T-helper 1 cell treated with Interleukin-12 subunit alpha and Interleukin-12 subunit beta and Interleukin-4 antibody, amounts not matched to agents 30 μg/mL and 1 μg/mL, for 36 hours (primary cell): Measurements from ENCODE around the gene KIT.

ENCODE experiments used
- H3K27ac Mint-ChIP-seq: one replicate; pipeline ENCODE4 v1.8.0; 2021; ENCODE audit warnings: mild to moderate bottlenecking, mixed read lengths
- H3K27me3 Mint-ChIP-seq: one replicate; pipeline ENCODE4 v1.8.0; 2021; ENCODE audit warnings: low read depth, mixed read lengths
- H3K36me3 Mint-ChIP-seq: one replicate; pipeline ENCODE4 v1.8.0; 2021; ENCODE audit warnings: low read depth, mixed read lengths
- H3K4me1 Mint-ChIP-seq: one replicate; pipeline ENCODE4 v1.8.0; 2021; ENCODE audit warnings: low read depth, mixed read lengths
- H3K4me3 Mint-ChIP-seq: one replicate; pipeline ENCODE4 v1.8.0; 2021; ENCODE audit warnings: mild to moderate bottlenecking, moderate library complexity, mixed read lengths
- H3K9me3 Mint-ChIP-seq: one replicate; pipeline ENCODE4 v1.8.0; 2021; ENCODE audit warnings: mixed read lengths

Gene KIT

DNA sequence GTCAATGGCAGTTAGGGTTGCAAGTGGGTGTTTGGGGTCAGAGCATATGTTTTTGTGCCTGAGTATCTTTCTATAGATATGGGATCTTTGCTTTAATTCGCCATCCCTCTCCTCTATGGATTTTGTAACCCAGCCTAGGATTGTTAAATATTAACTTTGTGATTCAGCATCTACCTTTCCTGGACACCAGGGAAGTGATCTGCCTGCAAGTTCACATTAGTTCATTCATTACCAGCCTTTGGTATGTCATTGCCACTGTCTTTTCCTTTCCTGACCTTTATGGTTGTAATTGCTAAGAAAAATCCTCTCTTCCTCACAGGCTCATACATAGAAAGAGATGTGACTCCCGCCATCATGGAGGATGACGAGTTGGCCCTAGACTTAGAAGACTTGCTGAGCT, 73.8 kb downstream of the KIT start:
- Mint-ChIP-seq H3K36me3 (no peaks in the 10 kb centered on the region), H3K27me3 (no peaks in the 10 kb centered on the region)

DNA sequence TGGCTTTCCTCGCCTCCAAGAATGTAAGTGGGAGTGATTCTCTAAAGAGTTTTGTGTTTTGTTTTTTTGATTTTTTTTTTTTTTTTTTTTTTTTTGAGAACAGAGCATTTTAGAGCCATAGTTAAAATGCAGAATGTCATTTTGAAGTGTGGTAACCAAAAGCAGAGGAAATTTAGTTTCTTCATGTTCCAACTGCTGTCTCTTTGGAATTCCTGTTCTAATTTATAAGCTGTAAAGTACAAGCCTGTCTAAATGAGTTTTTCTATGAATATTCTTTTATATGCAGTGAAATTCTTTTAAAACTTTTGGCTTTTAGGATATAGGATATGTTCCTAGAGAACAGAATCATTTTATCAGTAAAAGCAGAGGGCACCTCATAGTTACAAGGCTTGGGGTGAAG, 74.2 kb downstream of the KIT start:
- Mint-ChIP-seq H3K4me3 (no peak overlapping the region), H3K4me1 (peaks cover 2% of the 10 kb centered on the region), H3K9me3 (no peaks in the 10 kb centered on the region), H3K36me3 (no peaks in the 10 kb centered on the region), H3K27ac (no peak overlapping the region), H3K27me3 (no peaks in the 10 kb centered on the region)

More for the DNA sequence above, 73.8 kb downstream of the KIT start:
- no peak overlapping the region for H3K4me3 Mint-ChIP-seq
- H3K4me1 Mint-ChIP-seq = peaks cover 2% of the 10 kb centered on the region
- no peaks in the 10 kb centered on the region for H3K9me3 Mint-ChIP-seq
- no peak overlapping the region for H3K27ac Mint-ChIP-seq

DNA sequence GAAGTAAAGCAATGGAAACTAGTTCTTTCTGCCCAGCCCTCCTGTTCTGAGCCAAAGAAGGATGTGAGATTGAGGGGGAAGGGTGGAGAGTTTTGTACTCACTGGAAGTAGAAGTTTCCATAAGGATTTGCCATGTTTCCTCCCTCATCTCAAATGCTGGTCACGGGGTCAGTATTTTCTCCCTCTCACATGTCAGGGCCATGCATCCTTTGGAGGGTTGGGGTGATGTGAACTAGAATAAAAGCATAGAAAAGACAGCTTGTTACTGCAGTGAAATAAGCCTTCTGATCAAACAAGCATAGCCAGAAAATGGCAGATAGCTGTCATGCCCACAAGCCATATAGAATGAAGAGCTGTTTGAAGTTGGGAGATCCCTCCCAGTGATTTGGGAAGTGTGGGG, 79.7 kb downstream of the KIT start:
- no peak overlapping the region for H3K4me3 Mint-ChIP-seq
- H3K9me3 Mint-ChIP-seq = no peaks in the 10 kb centered on the region
- H3K4me1 Mint-ChIP-seq = no peaks in the 10 kb centered on the region
- H3K36me3 Mint-ChIP-seq = no peaks in the 10 kb centered on the region
- H3K27me3 Mint-ChIP-seq = no peaks in the 10 kb centered on the region
- no peak overlapping the region for H3K27ac Mint-ChIP-seq

DNA sequence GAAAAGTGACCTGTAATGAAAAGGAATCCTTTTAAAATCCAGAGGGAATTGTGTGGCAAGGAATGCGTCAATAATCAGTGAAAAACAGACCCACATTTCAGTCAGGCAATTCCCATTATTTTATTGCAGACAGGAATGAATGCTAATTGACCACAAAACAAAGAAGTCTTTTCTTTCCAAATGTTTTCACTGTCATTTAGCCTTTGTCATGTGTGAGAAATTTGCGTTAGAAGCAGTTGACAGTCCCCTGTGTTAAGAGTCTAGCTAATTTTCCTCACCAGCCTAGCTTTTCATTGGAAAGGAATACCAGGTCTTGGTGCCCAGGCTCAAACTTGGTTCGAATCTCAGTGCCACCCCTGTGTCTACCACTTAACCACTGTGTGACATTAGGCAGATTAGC, 83.4 kb downstream of the KIT start:
- no peak overlapping the region for H3K4me3 Mint-ChIP-seq
- no peak overlapping the region for H3K27ac Mint-ChIP-seq
- H3K36me3 Mint-ChIP-seq = no peaks in the 10 kb centered on the region
- H3K9me3 Mint-ChIP-seq = no peaks in the 10 kb centered on the region
- H3K4me1 Mint-ChIP-seq = no peaks in the 10 kb centered on the region
- H3K27me3 Mint-ChIP-seq = no peaks in the 10 kb centered on the region

DNA sequence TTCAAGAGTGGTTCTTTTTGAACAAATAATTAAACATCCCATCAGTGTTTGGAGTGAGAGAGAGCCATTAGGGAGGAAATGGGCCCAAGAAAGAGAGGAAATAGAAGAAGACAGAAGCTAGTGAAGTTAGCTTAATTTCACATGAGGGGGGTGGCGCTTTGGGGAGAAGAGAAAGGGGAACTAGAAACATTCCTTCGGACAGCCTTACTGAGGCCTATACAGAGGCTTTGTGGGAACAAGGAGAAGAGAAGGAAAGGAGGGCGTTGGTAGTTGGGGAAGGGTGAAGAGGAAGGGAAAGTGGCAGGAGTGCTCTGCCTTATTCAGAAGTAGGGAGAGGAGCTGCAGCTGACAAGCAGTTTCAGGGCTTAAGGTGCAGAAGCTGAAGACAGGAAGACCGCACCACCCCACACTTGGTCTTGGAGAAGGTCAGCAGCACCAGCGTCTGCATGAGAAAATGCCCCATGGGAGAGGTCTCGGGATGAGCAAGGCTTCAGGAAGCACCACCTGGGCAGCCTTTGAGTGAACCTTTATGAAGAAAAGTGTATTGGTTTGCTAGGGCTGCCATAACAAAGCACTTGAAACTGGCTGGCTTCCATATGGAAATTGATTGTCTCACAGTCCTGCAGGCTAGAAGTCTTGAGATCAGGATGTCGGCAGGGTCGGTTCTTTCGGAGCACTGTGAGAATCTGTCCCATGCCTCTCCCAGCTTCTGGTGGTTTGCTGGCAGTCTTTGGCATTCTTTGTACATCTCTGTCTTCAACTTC, 85.1 kb downstream of the KIT start:
- Mint-ChIP-seq H3K27ac (no peak overlapping the region), H3K27me3 (no peaks in the 10 kb centered on the region), H3K4me1 (no peaks in the 10 kb centered on the region), H3K4me3 (no peak overlapping the region), H3K9me3 (no peaks in the 10 kb centered on the region), H3K36me3 (no peaks in the 10 kb centered on the region)

DNA sequence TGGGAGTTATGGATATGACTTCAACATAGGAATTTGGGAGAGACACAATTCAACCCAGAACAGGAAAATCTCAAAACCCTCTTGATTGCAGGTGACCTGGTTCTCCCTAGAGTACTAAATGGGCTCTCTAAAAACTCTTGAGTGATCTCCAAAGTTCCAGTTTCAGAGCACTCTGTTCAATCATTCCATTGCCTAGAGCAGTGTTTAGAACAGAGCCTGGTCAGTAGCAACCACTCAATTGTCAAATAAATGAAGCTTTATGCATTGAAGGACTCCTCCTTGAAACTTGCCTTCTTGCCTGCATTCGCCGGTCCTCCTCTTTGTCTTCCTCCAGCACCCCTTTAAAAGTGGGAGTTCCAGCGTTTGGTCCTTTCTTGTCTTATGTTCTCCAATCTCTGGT, 85.8 kb downstream of the KIT start:
- Mint-ChIP-seq H3K36me3 (no peaks in the 10 kb centered on the region), H3K27ac (no peak overlapping the region), H3K4me3 (no peak overlapping the region), H3K27me3 (no peaks in the 10 kb centered on the region), H3K4me1 (no peaks in the 10 kb centered on the region), H3K9me3 (no peaks in the 10 kb centered on the region)

DNA sequence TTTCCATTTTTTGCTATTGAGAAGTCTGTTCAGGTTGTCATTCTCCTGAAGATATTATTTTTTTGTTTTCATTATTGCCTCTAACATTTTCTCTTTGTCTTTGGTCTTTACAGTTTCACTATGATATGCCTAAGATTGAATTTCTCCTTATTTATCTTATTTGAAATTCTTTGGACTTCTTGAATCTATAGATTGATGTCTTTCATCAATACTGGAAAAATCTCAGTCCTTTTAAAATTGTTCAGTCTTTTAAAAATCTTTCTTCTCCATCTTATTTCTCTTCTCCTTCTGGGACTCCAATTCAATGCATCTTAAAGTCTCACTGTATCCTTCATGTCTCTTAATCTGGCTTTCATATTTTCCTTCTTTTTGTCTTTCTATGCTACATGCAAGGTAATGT, 86.7 kb downstream of the KIT start:
- H3K36me3 Mint-ChIP-seq = no peaks in the 10 kb centered on the region
- H3K27ac Mint-ChIP-seq = no peak overlapping the region
- no peaks in the 10 kb centered on the region for H3K9me3 Mint-ChIP-seq
- no peaks in the 10 kb centered on the region for H3K4me1 Mint-ChIP-seq
- no peak overlapping the region for H3K4me3 Mint-ChIP-seq
- no peaks in the 10 kb centered on the region for H3K27me3 Mint-ChIP-seq

DNA sequence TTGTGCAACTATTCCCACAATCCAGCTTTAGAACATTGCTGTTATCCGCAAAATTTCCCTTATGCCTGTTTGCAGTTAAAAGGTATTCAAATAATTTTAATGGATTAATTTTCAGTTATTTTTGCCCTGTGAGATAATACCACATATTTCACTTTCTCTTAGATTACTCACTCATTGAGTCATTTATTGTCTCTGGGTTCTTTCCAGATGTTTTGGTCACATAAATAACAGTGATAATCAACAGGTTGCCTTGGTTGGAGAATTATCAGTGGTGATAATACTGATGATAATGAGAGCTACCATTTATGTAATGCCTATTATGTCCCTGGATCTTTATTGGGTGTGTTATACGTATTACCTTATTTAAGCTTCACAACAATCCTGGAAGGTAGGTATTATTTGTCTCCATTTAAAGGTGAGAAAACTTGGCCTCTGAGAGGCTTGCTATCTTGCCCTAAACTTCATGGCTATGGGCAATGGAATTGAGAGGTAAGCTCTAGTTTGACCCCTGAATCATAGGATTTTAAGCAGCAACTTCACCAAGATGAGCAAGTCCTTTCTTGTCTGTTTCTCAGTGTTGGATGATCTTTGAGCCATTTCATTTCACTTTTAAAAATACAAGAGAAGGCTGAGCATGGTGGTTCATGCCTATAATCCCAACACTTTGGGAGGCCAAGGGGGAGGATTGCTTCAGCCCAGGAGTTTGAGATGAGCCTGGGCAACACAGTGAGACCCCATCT, 87.4 kb downstream of the KIT start:
- no peak overlapping the region for H3K27ac Mint-ChIP-seq
- H3K36me3 Mint-ChIP-seq = no peaks in the 10 kb centered on the region
- no peaks in the 10 kb centered on the region for H3K4me1 Mint-ChIP-seq
- no peaks in the 10 kb centered on the region for H3K9me3 Mint-ChIP-seq
- no peaks in the 10 kb centered on the region for H3K27me3 Mint-ChIP-seq
- no peak overlapping the region for H3K4me3 Mint-ChIP-seq

DNA sequence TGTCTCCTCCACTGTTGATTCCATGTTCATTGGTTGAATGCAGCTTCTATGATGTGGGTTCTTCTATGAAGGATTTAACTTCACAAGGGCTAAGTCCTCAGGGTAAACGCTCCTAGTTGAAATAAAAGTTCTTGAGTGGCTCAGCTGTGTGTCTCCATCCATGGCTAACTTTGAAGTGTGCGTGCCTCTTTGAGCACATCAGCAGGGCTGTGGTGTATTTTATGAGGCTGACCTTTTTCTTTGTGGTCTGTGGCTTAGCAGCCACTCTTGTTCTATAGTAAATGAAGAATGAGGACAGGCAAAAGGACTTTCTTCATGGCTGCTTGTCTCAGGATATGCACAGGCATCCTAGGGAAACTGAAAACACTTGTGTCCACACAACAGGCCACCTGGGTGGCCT, 88.5 kb downstream of the KIT start:
- Mint-ChIP-seq H3K27me3 (no peaks in the 10 kb centered on the region), H3K27ac (no peak overlapping the region), H3K4me1 (no peaks in the 10 kb centered on the region)

DNA sequence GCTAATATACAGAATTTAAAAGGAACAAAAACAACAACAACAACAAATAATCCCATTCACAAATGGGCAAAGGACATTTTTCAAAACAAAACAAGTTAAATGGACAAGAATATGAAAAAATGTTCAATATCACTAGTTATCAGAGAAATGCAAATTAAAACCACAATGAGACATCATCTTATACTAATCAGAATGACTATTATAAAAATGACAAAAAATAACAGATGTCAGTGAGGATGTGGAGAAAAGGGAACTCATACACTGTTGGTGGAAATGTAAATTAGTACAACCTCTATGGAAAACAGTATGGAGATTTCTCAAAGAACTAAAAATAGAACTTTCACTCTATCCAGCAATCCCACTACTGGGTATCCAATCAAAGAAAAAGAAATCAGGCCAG, 92.6 kb downstream of the KIT start:
- Mint-ChIP-seq H3K27ac (no peak overlapping the region), H3K9me3 (no peaks in the 10 kb centered on the region), H3K4me3 (no peak overlapping the region), H3K4me1 (no peaks in the 10 kb centered on the region), H3K27me3 (no peaks in the 10 kb centered on the region), H3K36me3 (no peaks in the 10 kb centered on the region)

More for the DNA sequence above, 88.5 kb downstream of the KIT start:
- Mint-ChIP-seq H3K36me3 (no peaks in the 10 kb centered on the region), H3K4me3 (no peak overlapping the region), H3K9me3 (no peaks in the 10 kb centered on the region)

DNA sequence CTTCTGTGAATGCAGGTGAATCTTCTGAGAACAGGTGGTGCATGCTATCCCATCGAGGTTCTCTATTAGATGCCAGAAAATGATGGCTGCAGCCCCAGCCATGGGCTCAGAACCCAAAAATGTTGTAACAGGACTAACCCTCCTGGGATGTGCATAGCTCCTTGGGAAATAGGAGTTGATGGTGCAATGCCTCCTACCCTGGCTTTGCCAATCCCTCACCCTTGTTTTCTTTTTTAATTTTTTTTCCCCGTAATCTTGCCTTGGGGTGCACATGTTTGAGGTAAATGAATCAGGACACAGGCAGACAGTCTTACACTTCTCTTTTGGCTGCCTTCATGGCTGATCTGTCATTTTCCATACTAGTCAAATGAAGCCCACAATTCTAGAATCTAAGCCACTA, 96.6 kb downstream of the KIT start:
- no peaks in the 10 kb centered on the region for H3K4me1 Mint-ChIP-seq
- H3K27ac Mint-ChIP-seq = no peak overlapping the region
- H3K9me3 Mint-ChIP-seq = peaks cover 4% of the 10 kb centered on the region
- peaks cover 2% of the 10 kb centered on the region for H3K36me3 Mint-ChIP-seq
- H3K27me3 Mint-ChIP-seq = no peaks in the 10 kb centered on the region
- no peak overlapping the region for H3K4me3 Mint-ChIP-seq

DNA sequence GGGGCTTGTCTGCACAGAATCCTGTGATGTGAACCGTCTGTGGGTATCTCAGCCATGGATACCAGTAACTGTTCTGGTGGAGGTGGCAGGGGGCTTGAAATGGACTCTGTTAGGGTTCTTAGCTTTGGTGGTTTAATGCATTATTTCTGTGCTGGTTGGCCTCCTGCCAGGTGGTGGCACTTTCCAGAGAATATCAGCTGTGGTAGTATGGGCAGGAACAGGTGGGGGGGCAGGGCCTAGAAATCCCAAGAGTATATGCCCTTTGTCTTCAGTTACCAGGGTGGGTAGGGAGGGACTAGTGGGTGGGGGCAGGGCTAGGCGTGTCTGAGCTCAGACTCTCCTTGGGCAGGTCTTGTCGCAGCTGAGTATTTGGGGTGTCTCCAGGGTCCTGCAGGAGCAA, 106.7 kb downstream of the KIT start:
- no peaks in the 10 kb centered on the region for H3K36me3 Mint-ChIP-seq
- peaks cover 15% of the 10 kb centered on the region for H3K9me3 Mint-ChIP-seq
- no peaks in the 10 kb centered on the region for H3K27me3 Mint-ChIP-seq
- no peaks in the 10 kb centered on the region for H3K4me1 Mint-ChIP-seq
- no peak overlapping the region for H3K4me3 Mint-ChIP-seq
- H3K27ac Mint-ChIP-seq = no peak overlapping the region

DNA sequence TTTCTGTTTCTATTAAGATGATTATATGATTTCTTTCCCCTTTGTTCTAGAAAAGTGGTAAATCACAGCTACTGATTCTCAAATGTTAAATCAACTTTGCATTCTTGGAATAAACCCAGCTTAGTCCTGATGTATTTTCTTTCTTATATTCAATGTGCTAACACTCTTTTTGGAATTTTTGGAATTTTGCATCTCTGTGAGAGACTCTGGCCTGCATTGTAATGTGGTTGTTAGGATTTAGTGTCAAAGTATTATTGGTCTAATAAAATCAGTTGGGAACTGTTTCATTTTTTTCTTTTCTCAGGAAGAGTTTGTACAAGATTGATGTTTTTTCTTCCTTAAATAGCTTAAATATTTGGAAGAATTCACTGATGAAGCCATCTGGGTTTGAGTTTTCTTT, 109.6 kb downstream of the KIT start:
- Mint-ChIP-seq H3K9me3 (no peaks in the 10 kb centered on the region), H3K36me3 (no peaks in the 10 kb centered on the region), H3K27ac (no peak overlapping the region), H3K4me1 (no peaks in the 10 kb centered on the region), H3K4me3 (no peak overlapping the region), H3K27me3 (no peaks in the 10 kb centered on the region)

DNA sequence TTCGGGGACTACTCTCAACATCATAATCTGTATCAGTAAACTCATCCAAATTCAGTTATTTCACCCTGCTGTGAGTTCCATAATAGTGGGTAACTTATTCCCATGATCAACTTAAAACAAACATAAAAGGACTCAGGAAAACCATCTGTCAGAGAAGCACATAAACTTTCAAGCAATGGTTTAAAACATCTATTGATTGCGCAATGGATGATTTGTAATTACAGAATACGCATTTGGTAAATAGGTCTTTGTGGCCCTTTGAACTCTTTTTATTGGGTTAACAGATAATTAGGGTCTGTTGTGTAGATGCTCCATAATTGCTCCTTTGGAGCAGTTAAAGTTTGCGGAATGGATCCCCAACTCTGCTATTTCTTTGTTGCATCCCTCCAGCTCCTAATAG, 115.3 kb downstream of the KIT start:
- Mint-ChIP-seq H3K27ac (no peak overlapping the region), H3K4me3 (no peak overlapping the region), H3K9me3 (no peaks in the 10 kb centered on the region), H3K36me3 (no peaks in the 10 kb centered on the region), H3K4me1 (no peaks in the 10 kb centered on the region), H3K27me3 (no peaks in the 10 kb centered on the region)

DNA sequence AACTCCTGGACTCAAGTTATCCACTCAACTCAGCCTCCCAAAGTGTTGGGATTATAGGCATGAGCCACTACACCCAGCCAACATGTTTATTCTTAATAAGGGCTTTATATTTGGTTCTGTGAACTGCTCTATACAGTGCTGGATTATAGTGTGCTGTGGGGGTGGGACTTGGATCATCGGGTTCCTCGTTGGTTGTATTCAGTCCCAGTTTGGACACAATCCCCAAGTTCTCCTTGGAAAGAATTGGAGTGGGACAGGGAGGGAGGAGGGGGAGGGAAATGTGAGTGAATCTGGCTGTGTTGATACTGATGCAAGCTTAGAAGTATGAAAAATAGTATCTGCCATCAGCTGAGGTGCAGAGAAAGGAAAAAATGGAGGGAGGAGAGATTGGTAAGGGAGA, 121.3 kb downstream of the KIT start:
- H3K4me3 Mint-ChIP-seq = no peak overlapping the region
- no peak overlapping the region for H3K27ac Mint-ChIP-seq
- no peaks in the 10 kb centered on the region for H3K27me3 Mint-ChIP-seq
- no peaks in the 10 kb centered on the region for H3K36me3 Mint-ChIP-seq
- no peaks in the 10 kb centered on the region for H3K4me1 Mint-ChIP-seq
- H3K9me3 Mint-ChIP-seq = no peaks in the 10 kb centered on the region
